GM21825 (cell line): ENCODE results near the gene CILP2.

Experiments used
- ATAC-seq: cut with Tn5 transposase; IDR thresholded peaks from one replicate; pipeline ENCODE4 v1.9.1; 2021; ENCODE audit warnings: mild to moderate bottlenecking, moderate library complexity; ENCODE audit not compliant: unreplicated experiment

CILP2 gene

DNA sequence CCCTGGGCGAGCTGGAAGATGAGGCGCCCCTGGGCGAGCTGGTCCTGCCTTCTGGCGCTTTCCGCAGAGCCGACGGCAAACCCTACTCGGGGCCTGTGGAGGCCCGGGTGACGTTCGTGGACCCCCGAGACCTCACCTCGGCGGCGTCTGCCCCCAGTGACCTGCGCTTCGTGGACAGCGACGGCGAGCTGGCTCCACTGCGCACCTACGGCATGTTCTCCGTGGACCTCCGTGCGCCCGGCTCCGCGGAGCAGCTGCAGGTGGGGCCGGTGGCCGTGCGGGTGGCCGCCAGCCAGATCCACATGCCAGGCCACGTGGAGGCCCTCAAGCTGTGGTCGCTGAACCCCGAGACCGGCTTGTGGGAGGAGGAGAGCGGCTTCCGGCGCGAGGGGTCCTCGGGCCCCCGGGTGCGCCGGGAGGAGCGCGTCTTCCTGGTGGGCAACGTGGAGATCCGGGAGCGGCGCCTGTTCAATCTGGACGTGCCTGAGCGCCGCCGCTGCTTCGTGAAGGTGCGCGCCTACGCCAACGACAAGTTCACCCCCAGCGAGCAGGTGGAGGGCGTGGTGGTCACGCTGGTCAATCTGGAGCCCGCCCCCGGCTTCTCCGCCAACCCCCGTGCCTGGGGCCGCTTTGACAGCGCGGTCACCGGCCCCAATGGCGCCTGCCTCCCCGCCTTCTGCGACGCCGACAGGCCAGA, 6.3 kb downstream of the CILP2 start:
- no peak for ATAC-seq

DNA sequence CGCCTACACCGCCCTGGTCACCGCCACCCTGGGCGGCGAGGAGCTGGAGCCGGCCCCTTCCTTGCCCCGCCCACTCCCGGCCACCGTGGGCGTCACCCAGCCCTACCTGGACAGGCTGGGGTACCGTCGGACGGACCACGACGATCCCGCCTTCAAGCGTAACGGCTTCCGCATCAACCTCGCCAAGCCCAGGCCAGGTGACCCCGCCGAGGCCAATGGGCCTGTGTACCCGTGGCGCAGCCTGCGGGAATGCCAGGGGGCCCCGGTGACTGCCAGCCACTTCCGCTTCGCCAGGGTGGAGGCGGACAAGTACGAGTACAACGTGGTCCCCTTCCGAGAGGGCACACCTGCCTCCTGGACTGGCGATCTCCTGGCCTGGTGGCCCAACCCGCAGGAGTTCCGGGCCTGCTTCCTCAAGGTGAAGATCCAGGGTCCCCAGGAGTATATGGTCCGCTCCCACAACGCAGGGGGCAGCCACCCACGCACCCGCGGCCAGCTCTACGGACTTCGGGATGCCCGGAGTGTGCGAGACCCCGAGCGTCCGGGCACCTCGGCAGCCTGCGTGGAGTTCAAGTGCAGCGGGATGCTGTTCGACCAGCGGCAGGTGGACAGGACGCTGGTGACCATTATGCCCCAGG, 7.0 kb downstream of the CILP2 start:
- no peak for ATAC-seq

DNA sequence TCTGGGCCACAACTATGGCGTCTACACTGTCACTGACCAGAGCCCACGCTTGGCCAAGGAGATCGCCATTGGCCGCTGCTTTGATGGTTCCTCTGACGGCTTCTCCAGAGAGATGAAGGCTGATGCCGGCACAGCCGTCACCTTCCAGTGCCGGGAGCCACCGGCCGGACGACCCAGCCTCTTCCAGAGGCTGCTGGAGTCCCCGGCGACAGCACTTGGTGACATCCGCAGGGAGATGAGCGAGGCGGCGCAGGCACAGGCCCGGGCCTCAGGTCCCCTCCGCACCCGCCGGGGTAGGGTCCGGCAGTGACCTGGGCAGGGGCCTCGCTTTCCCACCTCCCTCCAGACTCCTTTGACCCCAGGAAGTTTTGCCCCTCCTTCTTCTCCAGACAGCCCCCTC, 7.6 kb downstream of the CILP2 start:
- no peak for ATAC-seq

DNA sequence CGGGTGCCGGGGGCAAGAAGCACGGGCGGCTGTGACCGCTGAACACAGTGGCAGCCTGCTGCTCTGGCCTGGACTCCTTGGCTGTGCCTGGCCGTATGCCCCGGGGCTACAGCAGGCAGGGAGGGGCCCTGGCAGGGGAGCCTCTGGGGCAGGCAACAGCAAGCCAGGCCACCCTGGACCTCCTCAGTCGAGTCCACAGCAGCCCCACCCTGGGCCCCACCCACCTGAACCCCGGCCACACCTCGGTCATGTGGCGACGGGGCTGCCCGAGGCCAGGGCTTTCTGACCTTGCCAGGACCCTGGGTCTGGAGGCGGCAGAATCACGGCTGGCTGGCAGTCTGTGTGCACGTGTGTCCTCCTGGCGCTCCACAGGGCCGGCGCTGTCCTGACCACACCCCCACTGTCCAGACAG, 8.7 kb downstream of the CILP2 start:
- no peak for ATAC-seq

DNA sequence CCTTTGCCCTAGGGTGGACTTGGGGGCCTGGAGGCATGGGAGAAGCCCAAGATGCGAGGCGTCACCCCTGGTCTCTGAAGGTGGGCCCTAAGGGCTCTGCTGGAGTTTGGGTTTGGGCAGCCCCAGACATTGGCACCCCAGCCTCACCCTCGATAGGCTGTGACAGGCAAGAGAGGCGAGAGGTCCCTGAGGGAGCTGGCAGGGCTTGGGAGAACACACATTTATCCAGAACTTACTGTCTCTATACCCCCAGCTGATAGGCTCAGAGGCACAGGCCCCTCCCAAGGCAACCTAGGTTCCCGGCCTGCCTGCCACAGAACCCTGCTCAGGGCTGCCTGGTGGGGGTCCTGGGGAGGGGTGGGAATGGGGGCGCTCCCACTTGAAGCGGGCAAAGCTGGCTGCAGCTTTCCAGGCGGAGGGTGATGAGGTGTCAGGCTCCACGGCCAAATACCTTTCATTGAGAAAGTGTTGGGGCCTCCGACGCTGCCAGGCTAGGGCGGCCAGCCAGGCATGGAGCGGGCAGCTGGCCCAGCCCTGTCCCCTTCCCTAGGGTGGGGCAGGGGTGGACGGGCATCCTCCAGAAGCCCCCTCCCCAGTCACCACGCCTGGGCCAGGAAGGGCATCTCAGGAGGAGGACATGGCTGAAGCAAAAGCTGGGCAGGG, 9.7 kb downstream of the CILP2 start:
- ATAC-seq: no peak

DNA sequence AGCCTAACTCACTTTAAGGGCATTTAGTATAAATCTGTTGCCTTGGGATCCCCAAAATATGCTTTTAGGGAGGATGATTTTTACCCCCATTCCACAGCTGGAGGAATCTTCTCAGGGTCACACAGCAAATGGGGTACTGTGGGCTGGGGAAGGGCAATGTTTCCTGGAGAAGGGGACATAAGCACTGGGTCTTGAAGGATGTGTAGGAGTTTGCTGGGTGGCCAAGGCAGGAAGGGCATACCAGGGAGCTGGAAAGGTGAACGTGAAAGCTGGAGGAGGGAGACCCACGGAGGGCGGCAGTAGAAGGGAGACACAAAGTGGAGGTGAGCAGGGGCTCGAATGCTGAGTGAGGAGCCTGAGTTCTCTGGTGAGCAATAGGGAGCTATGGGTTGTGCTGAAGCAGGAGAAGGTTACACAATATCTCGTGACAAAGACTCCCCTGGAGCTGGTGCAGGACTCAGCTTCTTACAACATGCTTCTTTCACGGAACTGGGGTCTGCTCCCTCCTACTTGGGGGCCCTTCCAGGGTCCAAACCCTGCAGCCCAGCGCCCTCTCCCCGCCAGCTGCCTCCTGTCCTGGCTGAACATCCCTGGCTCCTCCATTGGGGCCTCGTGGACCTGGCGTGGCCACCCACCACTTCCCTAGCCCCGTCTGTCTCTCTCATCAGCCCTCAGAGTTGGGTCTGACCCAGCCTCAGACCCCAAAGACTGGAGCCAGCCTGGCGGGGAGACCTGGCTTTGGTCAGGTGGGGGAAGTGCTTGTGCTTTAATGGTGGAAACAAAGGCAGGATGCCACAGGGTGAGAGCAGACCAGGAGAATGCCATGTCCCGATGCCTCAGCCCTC, 11.1 kb downstream of the CILP2 start:
- ATAC-seq: no peak

DNA sequence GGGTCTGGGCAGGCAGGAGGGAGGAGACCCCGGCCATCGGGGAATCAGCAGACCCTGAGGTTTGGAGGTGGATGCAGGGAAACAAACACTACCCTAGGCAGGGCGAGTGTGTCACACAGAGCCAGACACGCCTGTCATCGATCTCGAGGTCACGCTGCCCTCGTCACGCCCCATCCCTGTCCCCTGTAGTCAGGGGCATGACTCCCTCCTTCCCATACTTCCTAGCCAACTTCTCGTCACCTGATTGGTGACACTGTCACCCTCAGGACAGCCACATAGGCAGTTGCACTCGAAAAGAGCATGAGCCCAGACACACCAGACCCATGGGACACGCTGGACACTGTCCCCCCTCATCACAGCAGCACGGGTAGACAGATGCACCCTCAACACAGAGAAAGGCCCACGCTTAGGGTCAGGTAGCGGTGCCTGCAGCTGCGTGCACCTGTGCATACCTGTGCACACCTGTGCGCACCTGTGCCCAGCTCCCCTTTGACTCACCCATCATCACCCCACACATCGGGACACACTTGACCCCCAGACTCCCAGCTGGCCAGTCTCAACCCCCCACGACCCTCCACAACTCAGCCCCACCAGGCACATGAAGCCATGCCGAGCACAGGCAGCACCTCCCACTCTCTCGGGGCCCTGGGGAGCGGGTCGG, 11.9 kb downstream of the CILP2 start:
- no peak for ATAC-seq

DNA sequence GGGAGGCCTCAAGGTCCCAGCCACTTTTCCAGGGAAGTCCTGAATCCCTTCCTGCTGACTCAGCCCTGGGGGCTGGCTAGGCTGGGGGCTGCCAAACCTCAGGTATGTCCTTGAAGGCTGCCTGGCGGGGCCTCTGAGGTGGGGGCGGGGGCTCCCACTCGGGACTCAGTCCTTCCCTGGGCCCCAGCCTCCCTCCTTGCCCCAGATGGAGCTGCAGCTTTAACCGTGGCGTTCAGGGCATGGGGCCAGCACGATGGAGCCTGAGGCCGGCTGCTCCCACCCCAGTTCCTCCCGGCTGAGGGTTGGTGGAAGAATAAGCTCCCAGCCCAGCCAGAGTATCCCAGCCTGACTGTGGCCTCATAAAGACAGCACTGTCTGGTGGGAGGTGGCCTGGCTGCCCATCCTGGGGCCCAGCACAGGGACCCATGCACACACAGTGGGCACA, 12.4 kb downstream of the CILP2 start:
- ATAC-seq: no peak

DNA sequence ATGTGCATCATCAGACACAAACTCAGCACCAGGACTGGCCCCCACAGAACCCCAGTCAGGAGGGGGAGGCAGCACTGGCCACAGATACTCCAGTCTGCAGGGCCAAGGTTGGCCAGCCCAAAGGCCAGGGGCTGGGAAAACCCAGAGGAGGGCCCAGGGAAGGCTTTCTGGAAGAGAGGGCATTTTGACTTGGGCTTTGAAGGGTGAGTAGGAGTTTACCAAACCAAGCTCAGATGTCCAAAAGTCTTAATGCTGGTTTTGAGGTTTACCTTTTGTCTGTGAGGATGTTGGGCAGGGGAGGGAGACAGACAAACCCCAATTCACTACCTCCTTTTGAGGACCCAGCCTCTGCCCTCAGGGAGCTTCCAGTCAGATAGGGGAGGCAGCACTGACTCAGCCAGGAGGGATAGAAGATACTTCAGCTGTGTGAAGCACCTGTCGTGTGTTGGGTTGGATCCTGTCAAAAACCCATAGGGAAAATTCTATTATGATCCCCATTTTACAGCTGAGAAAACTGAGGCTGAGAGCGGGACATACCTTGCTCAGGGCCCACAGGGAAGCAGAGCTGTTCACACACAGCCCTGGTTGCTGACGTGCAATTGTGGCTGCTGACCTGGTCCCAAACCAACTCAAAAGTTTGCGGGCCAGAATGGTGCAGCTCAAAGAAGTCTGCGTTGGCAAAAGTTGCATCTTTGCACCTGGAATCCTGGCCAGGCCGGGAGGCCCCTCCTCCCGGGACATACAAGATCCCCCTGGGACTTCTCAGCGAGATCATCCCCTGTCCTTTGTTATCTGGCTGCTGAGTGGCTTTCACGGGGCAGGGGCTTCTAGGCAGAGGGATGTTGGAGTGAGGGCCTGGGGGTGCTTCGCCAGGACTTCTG, 13.1 kb downstream of the CILP2 start:
- ATAC-seq: no peak

DNA sequence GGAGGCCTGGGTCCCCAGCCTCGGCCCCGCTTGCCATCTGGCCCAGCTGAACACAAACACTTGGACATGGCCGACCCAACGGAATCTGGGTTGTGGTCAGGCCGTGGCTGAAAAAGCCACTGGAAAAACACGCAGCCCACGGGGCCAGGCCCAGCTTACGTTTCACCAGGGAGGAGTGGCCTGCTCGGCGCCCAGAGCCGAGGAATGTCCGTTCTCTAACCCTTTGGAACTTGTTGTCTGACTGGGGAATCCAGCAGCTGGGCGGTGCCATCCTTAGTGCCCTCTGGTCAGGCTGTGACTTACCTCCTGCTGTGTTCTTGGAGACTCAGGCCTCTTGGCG, 13.8 kb downstream of the CILP2 start:
- no peak for ATAC-seq

DNA sequence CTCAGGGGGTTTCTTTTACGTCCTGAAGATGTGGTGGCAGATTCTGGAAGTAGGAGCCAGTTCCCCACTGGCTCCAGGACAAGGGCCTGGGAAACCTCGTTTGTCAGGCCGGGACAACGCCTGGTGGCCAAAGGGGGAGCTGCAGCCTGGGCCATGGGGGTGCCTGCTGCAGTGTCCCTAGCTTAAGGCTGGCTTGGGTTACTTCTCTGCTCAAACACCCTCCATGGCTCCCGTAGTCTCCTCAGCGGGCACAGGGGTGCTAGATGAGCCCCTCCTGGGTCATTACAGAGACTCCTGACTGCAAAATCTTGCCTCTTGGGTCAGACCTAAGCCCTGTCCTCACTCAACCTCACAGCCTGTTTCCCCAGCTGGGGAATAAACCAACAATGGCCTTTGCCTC, 14.7 kb downstream of the CILP2 start:
- ATAC-seq: no peak

DNA sequence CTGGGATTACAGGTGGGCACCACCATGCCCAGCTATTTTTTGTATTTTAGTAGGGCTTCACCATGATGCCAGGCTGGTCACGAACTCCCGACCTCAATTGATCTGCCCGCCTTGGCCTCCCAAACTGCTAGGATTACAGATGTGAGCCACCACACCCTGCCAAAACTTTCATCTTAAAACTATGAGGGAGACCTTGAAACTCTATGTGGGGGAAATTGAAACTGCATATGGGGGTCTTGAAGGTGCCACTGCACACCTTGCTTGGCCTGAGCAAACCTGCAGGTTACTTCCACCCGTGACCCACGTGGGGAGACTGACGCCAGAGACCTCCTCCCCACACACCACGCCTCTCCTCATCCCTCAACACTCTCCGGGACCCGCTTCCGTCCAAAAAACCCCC, 15.6 kb downstream of the CILP2 start:
- ATAC-seq: no peak

DNA sequence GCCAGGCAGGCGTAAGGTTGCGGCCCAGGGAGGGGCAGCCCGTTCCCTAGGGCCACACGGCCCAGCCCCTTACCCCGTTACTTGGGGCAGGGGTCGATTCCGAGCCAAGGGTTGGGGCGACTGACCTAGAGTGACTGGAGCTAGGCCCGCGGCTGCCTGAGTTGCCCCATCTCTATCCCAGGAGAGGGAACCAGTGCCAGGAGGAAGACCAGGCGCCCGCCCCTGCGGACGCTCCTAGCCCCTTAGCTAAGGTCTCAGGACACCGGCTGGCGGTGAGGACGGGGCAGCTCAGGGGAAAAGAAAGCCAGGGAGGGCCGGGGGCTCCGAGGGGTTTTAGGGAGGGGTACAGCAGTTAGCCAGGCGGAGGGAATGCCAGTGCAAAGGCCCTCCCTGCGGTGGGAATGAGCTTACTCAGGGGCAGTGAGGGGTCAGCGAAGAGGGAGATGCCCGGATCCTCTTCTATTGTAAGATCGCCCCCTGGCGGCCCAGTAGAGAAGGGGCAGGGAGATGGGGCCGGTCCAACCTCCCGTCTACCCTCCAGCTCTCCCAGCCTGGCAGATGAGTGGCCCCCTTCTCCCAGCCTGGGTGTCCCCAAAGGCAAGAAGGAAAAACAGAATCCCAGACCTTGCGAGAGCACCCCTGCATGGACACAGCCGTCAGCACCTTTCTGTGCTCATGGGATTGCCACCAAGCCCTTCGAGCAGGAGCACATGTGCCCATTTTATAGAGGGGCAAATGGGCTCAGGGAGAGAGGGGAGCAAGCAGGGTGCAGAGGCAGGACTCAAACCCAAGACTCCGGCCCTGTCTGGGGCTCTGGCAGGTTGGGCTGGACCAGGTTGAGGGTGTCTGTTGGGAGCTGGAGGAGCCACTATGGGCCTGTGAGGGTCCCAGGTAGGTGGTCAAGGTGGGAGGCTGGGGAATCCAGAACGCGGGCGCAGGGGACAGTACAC, 16.3 kb downstream of the CILP2 start:
- ATAC-seq: no peak

DNA sequence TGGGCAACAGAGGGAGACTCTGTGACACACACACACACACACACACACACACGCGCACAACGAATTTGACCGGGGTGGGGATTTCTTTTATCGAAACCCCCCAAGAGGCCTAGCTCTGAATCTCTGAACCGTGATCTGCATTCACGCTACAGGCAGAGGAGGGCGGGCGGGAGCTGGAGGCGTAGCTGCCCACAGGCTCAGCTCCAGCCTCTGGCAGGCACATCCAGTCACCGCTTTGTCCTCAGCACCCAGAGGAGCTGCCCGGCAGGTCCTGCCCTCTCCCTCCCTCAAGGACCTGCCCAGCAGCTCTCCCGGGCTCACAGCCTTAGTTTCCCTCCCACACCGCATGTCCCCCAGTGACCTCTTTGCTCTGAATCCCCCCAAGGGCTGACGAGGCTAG, 20.0 kb downstream of the CILP2 start:
- no peak for ATAC-seq

DNA sequence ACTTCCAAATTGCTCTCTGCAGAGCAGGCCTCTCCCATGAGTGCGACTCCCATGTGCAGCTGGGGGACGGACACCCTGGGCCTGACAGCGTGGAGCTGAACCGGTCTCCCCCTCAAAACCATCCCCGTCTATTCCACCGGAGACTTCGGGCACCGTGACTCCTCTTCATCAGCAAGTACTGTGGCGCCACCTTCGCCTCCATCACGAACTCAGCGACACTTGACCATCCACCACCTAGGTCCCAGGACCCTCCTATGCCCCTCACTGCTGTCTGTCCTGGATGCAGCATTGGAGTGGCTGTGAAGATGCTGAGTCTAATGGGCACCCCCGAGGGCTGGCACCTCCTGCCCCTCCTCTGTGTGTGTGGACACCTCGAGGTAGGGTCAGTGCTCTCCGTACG, 20.6 kb downstream of the CILP2 start:
- no peak for ATAC-seq

DNA sequence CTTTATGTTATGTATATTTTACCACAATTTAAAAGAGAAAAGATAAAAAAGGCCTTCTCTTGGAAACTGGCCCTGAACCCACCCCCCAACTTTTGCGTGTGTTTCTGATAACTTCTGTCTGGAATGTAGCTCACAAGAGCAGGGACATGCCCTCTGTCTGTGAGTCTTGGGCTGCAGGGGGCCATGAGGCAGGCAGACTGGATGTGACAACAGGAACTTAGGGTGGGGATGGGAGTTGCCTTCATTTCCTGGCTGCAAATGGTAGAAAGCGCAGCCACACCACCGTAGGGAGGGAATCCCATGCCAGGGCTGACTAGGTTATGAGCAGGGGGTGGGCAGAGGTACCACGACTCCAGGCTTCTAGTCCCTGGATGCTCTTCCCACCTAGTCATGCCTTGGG, 21.9 kb downstream of the CILP2 start:
- no peak for ATAC-seq

DNA sequence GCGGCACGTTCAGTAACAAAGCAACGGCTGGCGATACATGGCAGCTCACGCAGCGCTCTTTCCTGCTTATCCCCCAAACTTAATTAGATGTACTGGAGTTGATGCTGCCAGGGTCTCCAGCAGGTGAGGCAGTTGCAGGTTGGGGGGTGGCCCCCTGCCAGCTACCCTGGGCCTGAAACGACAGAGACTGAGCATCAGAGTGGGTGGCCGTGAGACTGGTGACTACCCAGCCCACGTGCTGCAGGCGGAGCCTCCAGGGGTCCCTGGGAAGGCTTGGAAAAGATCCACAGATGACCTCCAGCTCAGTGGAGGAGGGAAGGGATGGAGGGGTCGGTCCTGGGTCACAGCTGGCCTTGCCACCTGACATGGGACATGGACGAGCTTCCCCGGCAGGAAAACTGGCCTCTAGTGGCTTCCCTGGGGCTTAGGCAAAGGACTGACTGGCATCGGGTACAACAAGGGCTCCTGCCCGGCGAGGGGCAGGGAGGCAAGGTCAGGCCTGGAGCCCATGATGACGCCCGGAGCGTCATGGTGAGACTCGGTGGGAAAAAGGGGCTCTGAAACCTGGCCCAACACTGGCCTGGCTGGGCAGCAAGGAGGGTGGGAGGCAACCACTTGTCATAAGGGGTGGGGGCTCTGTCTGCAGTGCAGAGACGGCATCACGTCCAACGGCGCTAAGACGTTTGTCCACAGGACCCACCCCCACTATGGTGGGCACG, 24.0 kb downstream of the CILP2 start:
- ATAC-seq: no peak

DNA sequence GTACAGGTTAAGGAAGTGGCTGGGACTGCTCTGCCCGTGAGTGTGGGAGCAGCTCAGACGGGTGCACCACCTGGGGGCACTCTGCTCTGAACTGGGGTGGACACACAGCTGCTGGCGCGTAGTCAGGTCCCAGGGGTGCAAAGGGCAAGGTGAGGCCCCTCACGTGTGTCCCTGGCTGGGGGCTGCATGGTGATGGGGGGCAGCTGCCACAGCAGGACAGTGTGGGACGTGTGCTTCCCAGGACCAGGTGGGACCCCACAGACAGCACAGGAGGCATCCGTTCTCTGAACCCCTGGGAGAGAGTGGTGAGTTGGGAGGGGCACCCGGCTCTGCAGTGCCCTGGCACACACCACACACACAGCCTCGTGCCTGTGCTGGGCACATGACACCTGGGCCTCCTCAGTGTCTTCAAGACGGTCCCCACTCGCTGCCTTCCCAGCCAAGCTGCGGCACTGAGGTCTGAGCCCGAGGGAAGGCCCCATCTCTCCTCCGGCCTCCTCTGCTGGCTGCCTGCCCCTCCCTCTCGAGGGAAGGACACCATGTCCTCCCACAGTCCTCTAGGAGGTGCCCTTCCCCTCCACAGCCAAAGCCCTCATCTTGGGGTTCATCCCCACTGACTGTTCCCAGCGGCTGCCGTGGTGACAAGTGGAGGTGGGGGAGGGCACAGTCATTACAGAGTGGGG, 24.7 kb downstream of the CILP2 start:
- ATAC-seq: no peak
